HG03575 (cell line): Measurements from ENCODE around the gene PCNX2.
"Not testable (repeated sequence)": the region's sequence is repeated elsewhere in the genome, so short reads cannot be mapped to it uniquely, and the experiment has no call there.

Experiments used
- ATAC-seq: cut with Tn5 transposase; IDR thresholded peaks from one replicate; pipeline ENCODE4 v1.9.1; 2021; ENCODE audit not compliant: unreplicated experiment, insufficient number of reproducible peaks, low FRiP score; ENCODE audit errors: extremely low read depth

The PCNX2 gene

GRCh38 chr1:233127157-233127556 is 168.4 kb downstream of the PCNX2 start:
- no peak for ATAC-seq

- ATAC-seq, result no peak
Measured at GRCh38 chr1:233122779-233123178, 172.7 kb downstream of the PCNX2 start.

GRCh38 chr1:233121947-233122559 is 173.5 kb downstream of the PCNX2 start:
- ATAC-seq, result no peak

GRCh38 chr1:233114860-233115259 is 180.7 kb downstream of the PCNX2 start:
- ATAC-seq, result no peak

- ATAC-seq, result no peak
Measured at GRCh38 chr1:233114159-233114558, 181.4 kb downstream of the PCNX2 start.

GRCh38 chr1:233113009-233113879 is 182.3 kb downstream of the PCNX2 start:
- no peak for ATAC-seq

- no peak for ATAC-seq
Measured at GRCh38 chr1:233112186-233113008, 183.1 kb downstream of the PCNX2 start.

GRCh38 chr1:233111731-233112130 is 183.8 kb downstream of the PCNX2 start:
- no peak for ATAC-seq

- no peak for ATAC-seq
Measured at GRCh38 chr1:233109096-233109495, 186.4 kb downstream of the PCNX2 start.

GRCh38 chr1:233107716-233108130 is 187.8 kb downstream of the PCNX2 start:
- not testable (repeated sequence) for ATAC-seq

GRCh38 chr1:233107130-233107660 is 188.3 kb downstream of the PCNX2 start:
- ATAC-seq, result no peak

- no peak for ATAC-seq
Measured at GRCh38 chr1:233105225-233105624, 190.3 kb downstream of the PCNX2 start.

- ATAC-seq, result no peak
Measured at GRCh38 chr1:233102341-233102740, 193.2 kb downstream of the PCNX2 start.

GRCh38 chr1:233097959-233098580 is 197.5 kb downstream of the PCNX2 start:
- no peak for ATAC-seq

GRCh38 chr1:233097546-233097945 is 198.0 kb downstream of the PCNX2 start:
- no peak for ATAC-seq

GRCh38 chr1:233094691-233095090 is 200.8 kb downstream of the PCNX2 start:
- ATAC-seq, result no peak

- ATAC-seq, result no peak
Measured at GRCh38 chr1:233094269-233094668, 201.3 kb downstream of the PCNX2 start.

- no peak for ATAC-seq
Measured at GRCh38 chr1:233090746-233091494, 204.6 kb downstream of the PCNX2 start.
